ENCODE measurements around the gene MAVS.

Gene MAVS

DNA sequence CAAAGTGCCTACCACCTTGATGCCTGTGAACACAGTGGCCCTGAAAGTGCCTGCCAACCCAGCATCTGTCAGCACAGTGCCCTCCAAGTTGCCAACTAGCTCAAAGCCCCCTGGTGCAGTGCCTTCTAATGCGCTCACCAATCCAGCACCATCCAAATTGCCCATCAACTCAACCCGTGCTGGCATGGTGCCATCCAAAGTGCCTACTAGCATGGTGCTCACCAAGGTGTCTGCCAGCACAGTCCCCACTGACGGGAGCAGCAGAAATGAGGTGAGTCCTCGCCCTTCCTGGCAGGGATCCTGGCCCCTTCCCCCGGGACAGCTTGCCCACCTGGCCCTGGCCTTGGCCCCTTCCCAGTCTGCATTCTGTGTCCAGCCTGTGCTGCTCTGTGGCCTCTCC lies 17.9 kb downstream of the MAVS start:
- no peak for TF ChIP-seq ELF4 (IDR thresholded peaks at IDR 0.05)
- TF ChIP-seq, protein P1, sequence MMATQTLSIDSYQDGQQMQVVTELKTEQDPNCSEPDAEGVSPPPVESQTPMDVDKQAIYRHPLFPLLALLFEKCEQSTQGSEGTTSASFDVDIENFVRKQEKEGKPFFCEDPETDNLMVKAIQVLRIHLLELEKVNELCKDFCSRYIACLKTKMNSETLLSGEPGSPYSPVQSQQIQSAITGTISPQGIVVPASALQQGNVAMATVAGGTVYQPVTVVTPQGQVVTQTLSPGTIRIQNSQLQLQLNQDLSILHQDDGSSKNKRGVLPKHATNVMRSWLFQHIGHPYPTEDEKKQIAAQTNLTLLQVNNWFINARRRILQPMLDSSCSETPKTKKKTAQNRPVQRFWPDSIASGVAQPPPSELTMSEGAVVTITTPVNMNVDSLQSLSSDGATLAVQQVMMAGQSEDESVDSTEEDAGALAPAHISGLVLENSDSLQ (IDR thresholded peaks at IDR 0.05), result no peak
- no peak for TF ChIP-seq FOXA1 (IDR thresholded peaks at IDR 0.05)
- TF ChIP-seq CTBP1 (IDR thresholded peaks at IDR 0.05; ENCODE audit: borderline replicate concordance), result no peak
- TF ChIP-seq FOXM1 (IDR thresholded peaks at IDR 0.05; ENCODE audit: borderline replicate concordance), result no peak
- no peak for TF ChIP-seq L3MBTL2 (conservative IDR thresholded peaks at IDR 0.05)
- TF ChIP-seq TARDBP (IDR thresholded peaks at IDR 0.05), result no peak
- no peak for TF ChIP-seq FOXK2 (IDR thresholded peaks at IDR 0.05)
- no peak for TF ChIP-seq ZNF384 (IDR thresholded peaks at IDR 0.05)
- no peak for TF ChIP-seq ARNT (IDR thresholded peaks at IDR 0.05)
- TF ChIP-seq BHLHE40 (IDR thresholded peaks at IDR 0.05; ENCODE audit: borderline replicate concordance), result no peak
- no peak for TF ChIP-seq HDGF (IDR thresholded peaks at IDR 0.05; ENCODE audit: borderline replicate concordance)
- no peak for TF ChIP-seq NFRKB (IDR thresholded peaks at IDR 0.05)
- no peak for TF ChIP-seq SP1 (IDR thresholded peaks at IDR 0.05)
- TF ChIP-seq LEF1 (IDR thresholded peaks at IDR 0.05; ENCODE audit: borderline replicate concordance), result no peak
- TF ChIP-seq SUZ12 (IDR thresholded peaks at IDR 0.05), result no peak
- ChIA-PET CTCF (no interaction called here), POLR2A (no interaction called here)
- no peak for DNase-seq (ENCODE audit: extremely low spot score)

DNA sequence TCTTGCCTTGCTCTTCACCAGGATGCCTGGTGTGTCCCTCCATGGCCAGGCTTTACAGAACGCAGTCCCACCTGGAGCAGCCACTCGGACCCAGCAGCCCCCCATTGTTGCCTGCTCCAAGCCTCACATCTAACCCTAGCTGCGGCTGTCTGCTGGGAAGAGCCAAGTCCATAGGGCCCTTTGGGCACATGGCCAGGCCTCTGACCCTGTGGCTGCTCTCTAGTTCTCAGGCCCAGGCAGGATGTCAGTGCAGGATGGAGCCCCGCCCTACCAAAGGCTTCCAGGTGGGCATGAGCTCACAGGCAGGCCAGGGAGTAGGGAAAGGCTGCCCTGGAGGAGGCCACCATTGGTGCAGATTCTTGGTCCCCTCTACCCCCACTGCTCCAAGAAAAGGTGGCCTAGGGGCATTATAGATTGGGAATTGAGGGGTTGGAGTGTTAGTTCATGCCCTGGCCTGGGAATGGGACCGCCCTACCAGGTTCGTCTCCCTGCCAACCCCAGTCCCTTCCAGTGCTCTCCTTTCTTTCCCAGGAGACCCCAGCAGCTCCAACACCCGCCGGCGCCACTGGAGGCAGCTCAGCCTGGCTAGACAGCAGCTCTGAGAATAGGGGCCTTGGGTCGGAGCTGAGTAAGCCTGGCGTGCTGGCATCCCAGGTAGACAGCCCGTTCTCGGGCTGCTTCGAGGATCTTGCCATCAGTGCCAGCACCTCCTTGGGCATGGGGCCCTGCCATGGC lies 18.7 kb downstream of the MAVS start:
- POLR2A ChIA-PET, result no interaction called here
- CTCF ChIA-PET, result interaction anchor here (2.8 kb wide), 1 partner anchor 11 kb away, joined by 9 read pairs; no protein-coding TSS in a partner anchor
- DNase-seq (ENCODE audit: extremely low spot score), result no peak
- no peak for TF ChIP-seq ARNT (IDR thresholded peaks at IDR 0.05)
- TF ChIP-seq TARDBP (IDR thresholded peaks at IDR 0.05), result no peak
- no peak for TF ChIP-seq FOXM1 (IDR thresholded peaks at IDR 0.05; ENCODE audit: borderline replicate concordance)

- no peak for DNase-seq (ENCODE audit: extremely low spot score)
- ChIA-PET POLR2A (no interaction called here), CTCF (interaction anchor here (2.8 kb wide), 1 partner anchor 11 kb away, joined by 9 read pairs; no protein-coding TSS in a partner anchor)
- no peak for TF ChIP-seq BHLHE40 (IDR thresholded peaks at IDR 0.05; ENCODE audit: borderline replicate concordance)
- TF ChIP-seq, protein P1 (IDR thresholded peaks at IDR 0.05), result no peak
- no peak for TF ChIP-seq SP1 (IDR thresholded peaks at IDR 0.05)
- no peak for TF ChIP-seq FOXM1 (IDR thresholded peaks at IDR 0.05; ENCODE audit: borderline replicate concordance)
- no peak for TF ChIP-seq ZNF384 (IDR thresholded peaks at IDR 0.05)
- no peak for TF ChIP-seq TARDBP (IDR thresholded peaks at IDR 0.05)
- TF ChIP-seq FOXA1 (IDR thresholded peaks at IDR 0.05), result no peak
- no peak for TF ChIP-seq NFRKB (IDR thresholded peaks at IDR 0.05)
- TF ChIP-seq HDGF (IDR thresholded peaks at IDR 0.05; ENCODE audit: borderline replicate concordance), result no peak
- no peak for TF ChIP-seq SUZ12 (IDR thresholded peaks at IDR 0.05)
- no peak for TF ChIP-seq LEF1 (IDR thresholded peaks at IDR 0.05; ENCODE audit: borderline replicate concordance)
Measured at GRCh38 chr20:3865887-3866407, 19.3 kb downstream of the MAVS start.

DNA sequence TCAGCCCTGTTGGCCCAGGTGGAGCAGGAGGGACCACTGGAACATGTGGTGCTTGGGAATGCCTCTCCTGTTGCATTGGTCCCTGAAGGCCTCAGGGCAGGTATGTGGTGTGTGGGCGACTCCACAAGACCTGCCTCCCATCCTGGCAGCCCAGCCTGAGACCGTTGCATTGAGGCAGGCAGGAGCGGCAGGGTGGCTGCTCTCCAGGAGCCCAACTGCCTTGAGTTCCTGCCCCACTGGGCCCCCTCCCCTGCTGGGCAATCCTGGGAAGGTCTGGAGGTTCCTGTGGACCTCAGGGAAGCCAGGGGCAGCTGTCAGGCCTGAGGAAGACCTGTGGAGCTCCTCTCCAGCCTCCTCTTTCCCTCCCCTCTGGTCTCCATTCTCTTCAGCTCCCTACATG lies 19.8 kb downstream of the MAVS start:
- ChIA-PET CTCF (interaction anchor here (2.8 kb wide), 1 partner anchor 12 kb away, joined by 9 read pairs; no protein-coding TSS in a partner anchor), POLR2A (no interaction called here)
- no peak for DNase-seq (ENCODE audit: extremely low spot score)
- TF ChIP-seq FOXM1 (IDR thresholded peaks at IDR 0.05; ENCODE audit: borderline replicate concordance) (no peak), SUZ12 (IDR thresholded peaks at IDR 0.05) (no peak), NFRKB (IDR thresholded peaks at IDR 0.05) (no peak), TARDBP (IDR thresholded peaks at IDR 0.05) (no peak), BHLHE40 (IDR thresholded peaks at IDR 0.05; ENCODE audit: borderline replicate concordance) (no peak), ZNF384 (IDR thresholded peaks at IDR 0.05) (no peak), LEF1 (IDR thresholded peaks at IDR 0.05; ENCODE audit: borderline replicate concordance) (no peak), FOXK2 (IDR thresholded peaks at IDR 0.05) (no peak), ELF4 (IDR thresholded peaks at IDR 0.05) (no peak), SP1 (IDR thresholded peaks at IDR 0.05) (no peak), CTBP1 (IDR thresholded peaks at IDR 0.05; ENCODE audit: borderline replicate concordance) (no peak), ARNT (IDR thresholded peaks at IDR 0.05) (no peak)

GRCh38 chr20:3867802-3868201 lies 21.2 kb downstream of the MAVS start:
- TF ChIP-seq ARNT (IDR thresholded peaks at IDR 0.05) (no peak), FOXK2 (IDR thresholded peaks at IDR 0.05) (no peak), LEF1 (IDR thresholded peaks at IDR 0.05; ENCODE audit: borderline replicate concordance) (no peak), ZNF384 (IDR thresholded peaks at IDR 0.05) (no peak), FOXM1 (IDR thresholded peaks at IDR 0.05; ENCODE audit: borderline replicate concordance) (no peak), CTBP1 (IDR thresholded peaks at IDR 0.05; ENCODE audit: borderline replicate concordance) (no peak), HDGF (IDR thresholded peaks at IDR 0.05; ENCODE audit: borderline replicate concordance) (no peak), L3MBTL2 (conservative IDR thresholded peaks at IDR 0.05) (no peak), FOXA1 (IDR thresholded peaks at IDR 0.05) (no peak), ELF4 (IDR thresholded peaks at IDR 0.05) (no peak), TARDBP (IDR thresholded peaks at IDR 0.05) (no peak), SUZ12 (IDR thresholded peaks at IDR 0.05) (no peak)
- TF ChIP-seq, protein P1 (IDR thresholded peaks at IDR 0.05), result no peak
- ChIA-PET POLR2A (interaction anchor here (1.3 kb wide), 1 partner anchor 81 kb away, joined by 4 read pairs; the partner anchor contains the start of gene CENPB), CTCF (interaction anchor here (2.8 kb wide), 1 partner anchor 13 kb away, joined by 9 read pairs; no protein-coding TSS in a partner anchor)
- no peak for DNase-seq (ENCODE audit: extremely low spot score)
